ENCODE measurements around the gene ZNF648.

Gene ZNF648

DNA sequence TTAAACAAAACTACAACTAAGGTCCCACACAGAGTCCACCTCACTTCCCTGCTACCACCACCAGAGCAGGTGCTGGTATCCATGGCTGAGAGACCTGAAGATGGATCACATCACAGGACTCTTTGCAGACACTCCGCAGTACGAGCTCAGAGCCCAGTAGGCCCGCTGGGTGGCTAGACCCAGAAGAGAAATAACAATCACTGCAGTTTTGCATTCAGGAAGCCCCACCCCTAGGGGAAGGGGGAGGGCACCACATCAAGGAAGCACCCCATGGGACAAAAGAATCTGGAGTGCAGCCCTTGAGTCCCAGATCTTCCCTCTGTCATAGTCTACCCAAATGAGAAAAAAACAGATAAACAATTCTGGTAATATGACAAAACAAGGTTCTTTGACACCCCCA, 56.9 kb downstream of the ZNF648 start:
- Mint-ChIP-seq H3K9me3 (peaks cover 25% of the 10 kb centered on the region), H3K27me3 (peaks cover 7% of the 10 kb centered on the region), H3K4me3 (no peak overlapping the region), H3K36me3 (peaks cover 6% of the 10 kb centered on the region), H3K4me1 (peaks cover 6% of the 10 kb centered on the region), H3K27ac (no peak overlapping the region)
